Calu3 (cell line): ENCODE measurements around the gene STK39. TPM values are rescaled to one million over a fixed set of nuclear protein-coding genes. Genes with fewer than 3 reads are reported as not detected.

Experiments used
- BruUV-seq: library from RNA; stranded (reverse); fragments of 400-500 nt; replicated peaks from 2 replicates; lab custom pipeline; 2021; lab: Mats Ljungman, UMichigan
- CTCF ChIA-PET: fragments of 300-600 bp; sonication (Branson Sonifier 250); formaldehyde crosslinking; loops from one replicate; lab custom pipeline; 2022; ENCODE audit warnings: antibody characterized with exemption; lab: Charles Lee
- DNase-seq: peaks from one replicate; pipeline ENCODE4 v3.0.0; 2022
- H3K27ac Mint-ChIP-seq: one replicate; pipeline ENCODE4 v1.8.0; 2022; ENCODE audit warnings: mixed read lengths; ENCODE audit not compliant: unreplicated experiment
- H3K27me3 Mint-ChIP-seq: one replicate; pipeline ENCODE4 v1.8.0; 2022; ENCODE audit warnings: mixed read lengths; ENCODE audit not compliant: unreplicated experiment
- H3K36me3 Mint-ChIP-seq: one replicate; pipeline ENCODE4 v1.8.0; 2022; ENCODE audit warnings: mild to moderate bottlenecking, moderate library complexity, mixed read lengths; ENCODE audit not compliant: insufficient read depth, unreplicated experiment
- H3K4me1 Mint-ChIP-seq: one replicate; pipeline ENCODE4 v1.8.0; 2022; ENCODE audit warnings: mild to moderate bottlenecking, low read depth, mixed read lengths; ENCODE audit not compliant: unreplicated experiment
- H3K4me3 Mint-ChIP-seq: one replicate; pipeline ENCODE4 v1.8.0; 2022; ENCODE audit warnings: mild to moderate bottlenecking, low read depth, moderate library complexity, mixed read lengths; ENCODE audit not compliant: unreplicated experiment
- H3K9me3 Mint-ChIP-seq: one replicate; pipeline ENCODE4 v1.8.0; 2022; ENCODE audit warnings: low read depth, mixed read lengths; ENCODE audit not compliant: unreplicated experiment
- CTCF ChIP-seq: fragments of 200-600 bp; IDR thresholded peaks from one replicate; pipeline ENCODE4 v1.8.0; 2022; ENCODE audit warnings: antibody characterized with exemption; ENCODE audit not compliant: unreplicated experiment
- intact Hi-C: fragments of 100-400 bp; cut with micrococcal nuclease; formaldehyde crosslinking; loops from one replicate; pipeline ENCODE4 v1.10.0; 2022; ENCODE audit not compliant: unreplicated experiment
- total RNA-seq: library from RNA; stranded (reverse); gene quantifications from 2 replicates; pipeline ENCODE4 v1.2.3, GENCODE V29; 2022

Gene STK39
- total RNA-seq, 1 experiment from 2014 or later = 110 TPM

- DNase-seq = no peak
- H3K27ac Mint-ChIP-seq = no peak overlapping the region
- H3K36me3 Mint-ChIP-seq = no peaks in the 10 kb centered on the region
- BruUV-seq = no TSS peak
- intact Hi-C loops = no loop called here
- no peaks in the 10 kb centered on the region for H3K9me3 Mint-ChIP-seq
- no peaks in the 10 kb centered on the region for H3K4me1 Mint-ChIP-seq
- TF ChIP-seq CTCF = no peak
- H3K27me3 Mint-ChIP-seq = no peaks in the 10 kb centered on the region
- CTCF ChIA-PET = no interaction called here
- no peak overlapping the region for H3K4me3 Mint-ChIP-seq
Observed at GRCh38 chr2:167908786-167909185, 338.6 kb downstream of the STK39 start.

GRCh38 chr2:167905668-167906067 lies 341.7 kb downstream of the STK39 start:
- intact Hi-C loops = no loop called here
- Mint-ChIP-seq H3K27ac (no peak overlapping the region), H3K36me3 (no peaks in the 10 kb centered on the region), H3K27me3 (no peaks in the 10 kb centered on the region), H3K9me3 (no peaks in the 10 kb centered on the region), H3K4me3 (no peak overlapping the region), H3K4me1 (no peaks in the 10 kb centered on the region)
- CTCF ChIA-PET = interaction anchor here (0.6 kb wide), 1 partner anchor 122 kb away, joined by 4 read pairs; no protein-coding TSS in a partner anchor
- TF ChIP-seq CTCF = no peak
- BruUV-seq = no TSS peak
- DNase-seq = no peak

Other genes with a start within 250 kb of the STK39 start
- gene CERS6, start 208.7 kb upstream of the STK39 start, total RNA-seq = 39.9 and 45.9 TPM in 2 replicates